BLaER1 (cell line): ENCODE measurements around the gene KRT79.

Source experiments
- H3K27ac ChIP-seq: shearing (Covaris generic); formaldehyde crosslinking; 2 replicates; pipeline ENCODE4 v1.8.1; 2022
- H3K27me3 ChIP-seq: shearing (Covaris generic); formaldehyde crosslinking; 2 replicates; pipeline ENCODE4 v1.8.1; 2022
- H3K36me3 ChIP-seq: shearing (Covaris generic); formaldehyde crosslinking; 2 replicates; pipeline ENCODE4 v1.8.1; 2022
- H3K4me1 ChIP-seq: shearing (Covaris generic); formaldehyde crosslinking; 2 replicates; pipeline ENCODE4 v1.8.1; 2022
- H3K4me2 ChIP-seq: shearing (Covaris generic); formaldehyde crosslinking; 2 replicates; pipeline ENCODE4 v1.8.1; 2022
- H3K4me3 ChIP-seq: shearing (Covaris generic); formaldehyde crosslinking; 2 replicates; pipeline ENCODE4 v1.8.1; 2022
- H3K9ac ChIP-seq: shearing (Covaris generic); formaldehyde crosslinking; 2 replicates; pipeline ENCODE4 v1.8.1; 2022
- H3K9me3 ChIP-seq: shearing (Covaris generic); formaldehyde crosslinking; 2 replicates; pipeline ENCODE4 v1.8.1; 2022
- H4K20me1 ChIP-seq: shearing (Covaris generic); formaldehyde crosslinking; 2 replicates; pipeline ENCODE4 v1.8.1; 2022
- Cebpa-rat ChIP-seq: shearing (Covaris generic); IDR thresholded peaks from 2 replicates; pipeline ENCODE4 v1.8.1; 2022

The KRT79 gene

GRCh38 chr12:52781399-52782082 lies 52.6 kb downstream of the KRT79 start:
- H4K20me1 ChIP-seq, result no peaks in the 10 kb centered on the region
- H3K4me2 ChIP-seq, result no peak overlapping the region
- H3K4me1 ChIP-seq, result no peaks in the 10 kb centered on the region
- no peak overlapping the region for H3K4me3 ChIP-seq
- no peak overlapping the region for H3K9ac ChIP-seq
- H3K27me3 ChIP-seq, result no peaks in the 10 kb centered on the region
- no peak for TF ChIP-seq Cebpa-rat
- no peaks in the 10 kb centered on the region for H3K9me3 ChIP-seq
- no peak overlapping the region for H3K27ac ChIP-seq
- H3K36me3 ChIP-seq, result no peaks in the 10 kb centered on the region

DNA sequence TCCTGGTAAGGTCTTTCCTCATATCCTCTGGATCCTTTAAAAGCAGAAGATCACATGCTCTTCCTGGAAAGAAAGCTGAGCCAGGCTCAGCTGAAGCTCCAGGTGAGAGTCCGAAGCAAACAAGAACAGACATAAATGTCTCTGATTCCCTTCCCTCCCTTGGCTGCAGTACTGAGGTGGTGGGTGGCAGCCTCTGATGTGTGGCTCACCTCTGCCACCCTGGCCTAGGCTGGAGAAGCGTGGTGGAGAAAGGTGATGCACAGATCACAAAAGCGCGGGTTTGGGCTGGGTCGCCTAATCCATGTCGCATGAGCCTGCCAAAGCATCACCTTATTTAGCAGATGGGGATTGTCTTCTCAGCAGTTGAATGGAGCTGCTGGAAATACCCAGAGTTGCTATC lies 54.2 kb downstream of the KRT79 start:
- Histone ChIP-seq H3K4me3 (no peak overlapping the region), H3K9me3 (no peaks in the 10 kb centered on the region), H3K27ac (no peak overlapping the region), H3K9ac (no peak overlapping the region), H4K20me1 (no peaks in the 10 kb centered on the region), H3K4me1 (no peaks in the 10 kb centered on the region), H3K27me3 (no peaks in the 10 kb centered on the region), H3K36me3 (no peaks in the 10 kb centered on the region), H3K4me2 (no peak overlapping the region)
- TF ChIP-seq Cebpa-rat, result no peak

DNA sequence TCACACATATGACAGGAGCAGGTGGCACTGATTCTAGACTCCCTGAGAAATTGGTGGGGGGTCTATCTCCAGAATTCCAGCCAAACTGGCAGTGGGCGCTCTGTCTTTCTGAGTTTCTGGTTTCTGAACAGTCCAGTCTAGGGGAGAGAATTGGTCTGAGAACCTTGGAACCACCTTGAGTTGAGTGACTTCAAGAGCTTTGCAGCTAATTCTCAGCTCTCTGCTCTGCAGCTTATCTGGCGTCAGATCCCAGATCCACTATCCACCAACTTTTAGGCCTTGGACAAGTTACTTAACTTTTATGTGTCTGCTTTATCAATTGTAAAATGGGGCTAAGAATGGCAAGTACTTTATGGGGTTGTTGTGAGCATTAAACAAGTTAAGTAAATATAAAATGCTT lies 55.3 kb downstream of the KRT79 start:
- no peaks in the 10 kb centered on the region for H3K27me3 ChIP-seq
- H3K27ac ChIP-seq, result no peak overlapping the region
- H3K4me1 ChIP-seq, result no peaks in the 10 kb centered on the region
- no peak overlapping the region for H3K9ac ChIP-seq
- no peaks in the 10 kb centered on the region for H3K36me3 ChIP-seq
- TF ChIP-seq Cebpa-rat, result no peak
- H3K4me3 ChIP-seq, result no peak overlapping the region
- H3K4me2 ChIP-seq, result no peak overlapping the region
- no peaks in the 10 kb centered on the region for H4K20me1 ChIP-seq
- no peaks in the 10 kb centered on the region for H3K9me3 ChIP-seq

- TF ChIP-seq Cebpa-rat, result no peak
Observed at GRCh38 chr12:52777566-52777965, 56.5 kb downstream of the KRT79 start.

DNA sequence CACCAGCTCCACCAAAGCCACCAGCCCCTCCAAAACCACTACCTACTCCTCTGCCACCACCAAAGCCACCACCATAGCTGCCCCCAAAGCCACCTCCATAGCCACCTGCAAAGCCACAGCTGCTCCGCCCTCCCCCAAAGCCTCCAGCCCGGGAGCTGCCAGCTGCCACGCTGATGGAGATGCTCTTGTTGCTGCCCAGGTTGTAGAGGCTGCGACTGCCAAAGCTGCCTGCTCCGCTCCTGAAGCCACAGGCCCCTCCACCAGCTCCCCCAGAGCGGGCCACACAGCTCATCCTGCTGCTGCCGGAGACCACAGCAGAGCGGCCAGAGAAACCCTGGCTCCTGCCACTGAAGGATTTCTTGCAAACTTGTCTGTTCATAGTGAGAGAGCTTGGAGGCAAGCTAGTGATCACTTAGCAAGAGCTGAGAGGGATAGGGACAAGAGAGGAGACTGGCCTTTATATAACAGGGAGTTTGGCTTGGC lies 57.2 kb downstream of the KRT79 start, which contains the start of gene KRT76:
KRT76 (minus strand) TSS at position 433 of the 483 bp plus-strand sequence; CDS start at position 379, 54 bp downstream.
- TF ChIP-seq Cebpa-rat, result no peak
- Histone ChIP-seq H3K27me3 (no peaks in the 10 kb centered on the region), H4K20me1 (no peaks in the 10 kb centered on the region), H3K4me2 (no peak within 1 kb of the TSS), H3K9ac (no peak within 1 kb of the TSS), H3K27ac (no peak within 1 kb of the TSS), H3K36me3 (no peaks in the 10 kb centered on the region), H3K4me1 (no peaks in the 10 kb centered on the region), H3K9me3 (no peaks in the 10 kb centered on the region), H3K4me3 (no peak within 1 kb of the TSS)

More at GRCh38 chr12:52777566-52777965, 56.5 kb downstream of the KRT79 start:
- no peak overlapping the region for H3K9ac ChIP-seq
- no peaks in the 10 kb centered on the region for H3K27me3 ChIP-seq
- no peak overlapping the region for H3K4me2 ChIP-seq
- no peaks in the 10 kb centered on the region for H4K20me1 ChIP-seq
- no peak overlapping the region for H3K4me3 ChIP-seq
- H3K4me1 ChIP-seq, result no peaks in the 10 kb centered on the region
- no peaks in the 10 kb centered on the region for H3K9me3 ChIP-seq
- no peak overlapping the region for H3K27ac ChIP-seq
- no peaks in the 10 kb centered on the region for H3K36me3 ChIP-seq

DNA sequence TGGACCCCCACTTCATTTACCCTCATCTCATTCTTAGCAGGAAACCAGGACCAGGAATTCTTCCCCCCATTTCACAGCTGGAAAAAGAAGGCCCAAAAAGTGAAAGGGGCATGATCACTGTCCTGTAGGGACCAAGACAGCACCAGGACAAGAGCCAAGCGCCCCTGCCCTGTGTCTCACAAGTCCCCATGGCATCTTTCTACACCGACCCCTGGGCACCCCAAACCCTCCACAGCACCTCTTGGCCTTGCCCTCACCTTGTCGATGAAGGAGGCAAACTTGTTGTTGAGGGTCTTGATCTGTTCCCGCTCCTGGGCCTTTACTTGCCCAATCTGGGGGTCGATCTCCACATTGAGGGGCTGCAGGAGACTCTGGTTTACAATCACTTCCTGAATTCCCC lies 57.7 kb downstream of the KRT79 start:
- Histone ChIP-seq H4K20me1 (no peaks in the 10 kb centered on the region), H3K9ac (no peak overlapping the region), H3K36me3 (no peaks in the 10 kb centered on the region), H3K4me3 (no peak overlapping the region), H3K9me3 (no peaks in the 10 kb centered on the region), H3K4me1 (no peaks in the 10 kb centered on the region), H3K27me3 (no peaks in the 10 kb centered on the region), H3K27ac (no peak overlapping the region), H3K4me2 (no peak overlapping the region)
- no peak for TF ChIP-seq Cebpa-rat

DNA sequence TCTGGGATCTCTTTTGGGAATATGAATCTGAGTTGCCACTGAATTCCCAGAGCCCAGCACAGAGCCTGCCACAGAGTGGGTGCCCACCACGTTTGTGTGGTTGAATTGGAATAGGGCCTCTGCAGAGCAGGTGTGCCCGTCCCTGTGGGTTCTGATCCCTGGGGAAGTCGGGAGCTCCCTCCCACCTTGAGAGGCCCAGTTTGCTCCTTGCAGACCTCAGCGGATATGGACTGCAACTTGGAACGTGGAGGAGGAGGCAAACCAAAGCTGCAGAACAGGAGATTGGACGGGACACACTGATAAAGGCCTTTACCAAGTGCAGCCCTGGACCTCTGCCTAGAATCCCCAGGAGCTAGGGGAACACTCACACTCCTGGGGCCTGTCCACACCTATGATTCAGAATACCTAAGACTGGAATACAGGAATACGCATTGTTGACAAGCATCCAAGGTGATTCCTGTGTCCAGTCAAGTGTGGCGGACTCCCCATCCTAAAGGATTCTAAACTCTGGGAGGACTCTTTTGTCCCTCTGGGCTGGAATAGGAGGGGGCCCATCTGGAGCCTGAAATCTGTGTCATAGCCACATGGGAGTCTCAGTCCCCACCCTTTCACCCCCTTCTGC lies 59.4 kb downstream of the KRT79 start:
- Histone ChIP-seq H3K27me3 (no peaks in the 10 kb centered on the region), H3K4me3 (no peak overlapping the region)

GRCh38 chr12:52772772-52773171 lies 61.3 kb downstream of the KRT79 start:
- TF ChIP-seq Cebpa-rat, result no peak
- H3K36me3 ChIP-seq, result no peaks in the 10 kb centered on the region

More for the DNA sequence above, 59.4 kb downstream of the KRT79 start:
- H3K4me2 ChIP-seq, result no peak overlapping the region
- H3K9me3 ChIP-seq, result no peaks in the 10 kb centered on the region
- H3K9ac ChIP-seq, result no peak overlapping the region
- no peak overlapping the region for H3K27ac ChIP-seq
- H4K20me1 ChIP-seq, result no peaks in the 10 kb centered on the region
- no peak for TF ChIP-seq Cebpa-rat
- H3K4me1 ChIP-seq, result no peaks in the 10 kb centered on the region
- no peaks in the 10 kb centered on the region for H3K36me3 ChIP-seq

GRCh38 chr12:52772188-52772587 lies 61.9 kb downstream of the KRT79 start:
- H4K20me1 ChIP-seq, result no peaks in the 10 kb centered on the region
- H3K4me2 ChIP-seq, result no peak overlapping the region
- no peak for TF ChIP-seq Cebpa-rat

More at GRCh38 chr12:52772772-52773171, 61.3 kb downstream of the KRT79 start:
- Histone ChIP-seq H3K4me3 (no peak overlapping the region), H3K4me2 (no peak overlapping the region), H3K9ac (no peak overlapping the region), H4K20me1 (no peaks in the 10 kb centered on the region), H3K4me1 (no peaks in the 10 kb centered on the region), H3K27ac (no peak overlapping the region), H3K9me3 (no peaks in the 10 kb centered on the region), H3K27me3 (no peaks in the 10 kb centered on the region)

DNA sequence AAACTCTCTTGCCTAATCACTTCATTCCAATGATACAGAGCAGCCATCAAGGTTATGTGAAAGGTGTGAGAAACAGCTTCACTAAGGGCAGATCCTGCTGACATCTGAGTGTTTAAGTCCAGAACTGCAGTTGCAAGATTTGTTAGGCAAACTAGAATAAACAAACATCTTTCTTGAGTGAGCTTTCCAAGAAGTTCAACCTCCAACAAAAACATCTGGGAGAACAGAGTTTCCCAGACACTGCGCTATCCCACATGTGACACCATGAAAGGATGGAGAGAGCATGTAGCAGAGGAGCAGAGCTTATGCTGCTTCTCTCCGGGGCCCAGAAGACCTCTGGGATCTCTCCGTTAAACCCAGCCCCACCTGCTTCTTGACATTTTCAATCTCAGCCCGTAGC lies 62.6 kb downstream of the KRT79 start:
- TF ChIP-seq Cebpa-rat, result no peak
- no peak overlapping the region for H3K27ac ChIP-seq
- no peak overlapping the region for H3K4me2 ChIP-seq
- H3K4me3 ChIP-seq, result no peak overlapping the region
- H3K36me3 ChIP-seq, result no peaks in the 10 kb centered on the region
- no peak overlapping the region for H3K9ac ChIP-seq
- H3K27me3 ChIP-seq, result no peaks in the 10 kb centered on the region
- H3K4me1 ChIP-seq, result no peaks in the 10 kb centered on the region
- H3K9me3 ChIP-seq, result no peaks in the 10 kb centered on the region
- no peaks in the 10 kb centered on the region for H4K20me1 ChIP-seq

More at GRCh38 chr12:52772188-52772587, 61.9 kb downstream of the KRT79 start:
- H3K27ac ChIP-seq, result no peak overlapping the region
- no peaks in the 10 kb centered on the region for H3K36me3 ChIP-seq
- H3K27me3 ChIP-seq, result no peaks in the 10 kb centered on the region
- H3K9ac ChIP-seq, result no peak overlapping the region
- no peaks in the 10 kb centered on the region for H3K9me3 ChIP-seq
- no peaks in the 10 kb centered on the region for H3K4me1 ChIP-seq
- no peak overlapping the region for H3K4me3 ChIP-seq
